Measurements from ENCODE around the gene ADAMTSL1. TPM values are rescaled to one million over a fixed set of nuclear protein-coding genes. Genes with fewer than 3 reads are reported as not detected.
A peak's percentile ranks its signal among the peaks of the same experiment; 100 is the strongest.

ADAMTSL1 gene
- total and polyA plus RNA-seq, 8 donors, result 1.1 to 98.8 (median 8.4) TPM

GRCh38 chr9:18705796-18706392 lies 231.9 kb downstream of the ADAMTSL1 start:
- Histone ChIP-seq H3K27ac (peak overlapping the region in 2 of 5 donors; percentile 7 to 32), H3K27me3 (no peaks in the 10 kb centered on the region), H3K4me3 (peak overlapping the region in 2 of 4 donors; percentile 1 to 7), H3K9me3 (no peaks in the 10 kb centered on the region), H3K4me1 (peaks cover 9 to 50% (median 32%) of the 10 kb centered on the region in 4 donors), H3K36me3 (no peaks in the 10 kb centered on the region)
- intact Hi-C loops (cut with DNase I; ENCODE audit: low total_unique reads), result no loop called here
- TF ChIP-seq POLR2A (IDR thresholded peaks at IDR 0.05), result no peak
- no peak for TF ChIP-seq CTCF (IDR thresholded peaks at IDR 0.05)
- no peak for TF ChIP-seq POLR2AphosphoS5 (IDR thresholded peaks at IDR 0.05)
- TF ChIP-seq EP300 (IDR thresholded peaks at IDR 0.05), result no peak
- peak in 1 of 2 donors; percentile 47 for DNase-seq
- WGBS, 5 donors, result 29 to 43% (median 39%) methylated on average over 4 of the region's 4 CpGs

GRCh38 chr9:18706648-18707047 lies 232.7 kb downstream of the ADAMTSL1 start:
- H3K27me3 ChIP-seq, result no peaks in the 10 kb centered on the region
- WGBS, 5 donors, result 75 to 91% (median 87%) methylated on average over 11 of the region's 11 CpGs
- H3K4me3 ChIP-seq, result no peak overlapping the region
- no peaks in the 10 kb centered on the region for H3K36me3 ChIP-seq
- peak overlapping the region in 1 of 5 donors; percentile 4 for H3K27ac ChIP-seq
- peaks cover 9 to 50% (median 32%) of the 10 kb centered on the region in 4 donors for H3K4me1 ChIP-seq
- no peak for DNase-seq
- intact Hi-C loops (cut with DNase I; ENCODE audit: low total_unique reads), result no loop called here
- H3K9me3 ChIP-seq, result no peaks in the 10 kb centered on the region
- TF ChIP-seq EP300 (IDR thresholded peaks at IDR 0.05) (no peak), POLR2A (IDR thresholded peaks at IDR 0.05) (no peak), CTCF (IDR thresholded peaks at IDR 0.05) (no peak), POLR2AphosphoS5 (IDR thresholded peaks at IDR 0.05) (no peak)

- intact Hi-C loops (cut with DNase I; ENCODE audit: low total_unique reads), result no loop called here
- TF ChIP-seq EP300 (IDR thresholded peaks at IDR 0.05) (no peak), POLR2A (IDR thresholded peaks at IDR 0.05) (no peak), CTCF (IDR thresholded peaks at IDR 0.05) (no peak), POLR2AphosphoS5 (IDR thresholded peaks at IDR 0.05) (no peak)
- Histone ChIP-seq H3K9me3 (no peaks in the 10 kb centered on the region), H3K27me3 (no peaks in the 10 kb centered on the region), H3K27ac (peak overlapping the region in 1 of 5 donors; percentile 29), H3K4me1 (peaks cover 9 to 50% (median 32%) of the 10 kb centered on the region in 4 donors), H3K36me3 (no peaks in the 10 kb centered on the region), H3K4me3 (no peak overlapping the region)
- WGBS, 5 donors, result 51 to 66% (median 61%) methylated on average over 5 of the region's 5 CpGs
- DNase-seq, result peak in 1 of 2 donors; percentile 46
Measured at GRCh38 chr9:18707061-18707461, 233.1 kb downstream of the ADAMTSL1 start.

GRCh38 chr9:18707489-18708205 lies 233.7 kb downstream of the ADAMTSL1 start:
- peak overlapping the region in 1 of 5 donors; percentile 29 for H3K27ac ChIP-seq
- DNase-seq, result peak in 1 of 2 donors; percentile 25
- TF ChIP-seq CTCF (IDR thresholded peaks at IDR 0.05) (no peak), POLR2AphosphoS5 (IDR thresholded peaks at IDR 0.05) (no peak), EP300 (IDR thresholded peaks at IDR 0.05) (no peak), POLR2A (IDR thresholded peaks at IDR 0.05) (no peak)
- H3K4me1 ChIP-seq, result peaks cover 9 to 49% (median 32%) of the 10 kb centered on the region in 4 donors
- 57 to 66% (median 60%) methylated on average over 8 of the region's 8 CpGs for WGBS, 5 donors
- H3K9me3 ChIP-seq, result no peaks in the 10 kb centered on the region
- intact Hi-C loops (cut with DNase I; ENCODE audit: low total_unique reads), result no loop called here
- no peaks in the 10 kb centered on the region for H3K27me3 ChIP-seq
- no peaks in the 10 kb centered on the region for H3K36me3 ChIP-seq
- H3K4me3 ChIP-seq, result no peak overlapping the region

All from stomach (tissue), 9 donors.